NCI-H226 (cell line): Measurements from ENCODE around the gene GIT2.
"Not testable (repeated sequence)": the region's sequence is repeated elsewhere in the genome, so short reads cannot be mapped to it uniquely, and the experiment has no call there.

Experiments used
- DNase-seq: peaks from one replicate; pipeline ENCODE4 v3.0.0-alpha.2; 2015

Gene GIT2

DNA sequence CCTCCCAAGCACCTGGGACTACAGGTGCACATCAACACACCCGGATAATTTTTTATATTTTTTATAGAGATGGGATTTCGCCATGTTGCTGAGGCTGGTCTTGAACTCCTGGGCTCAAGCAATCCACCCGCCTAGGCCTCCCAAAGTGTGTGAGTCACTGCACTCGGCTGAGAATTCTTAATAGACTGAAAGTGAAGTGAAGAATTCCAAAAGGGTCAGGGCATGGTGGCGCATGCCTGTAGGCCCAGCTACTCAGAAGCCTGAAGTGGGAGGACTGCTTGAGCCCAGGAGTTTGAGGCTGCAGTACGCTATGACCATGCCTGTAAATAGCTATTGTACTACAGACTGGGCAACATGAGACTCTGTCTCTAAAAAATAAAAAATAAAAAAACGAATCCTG, 52.4 kb downstream of the GIT2 start:
- DNase-seq: peak; percentile 22

DNA sequence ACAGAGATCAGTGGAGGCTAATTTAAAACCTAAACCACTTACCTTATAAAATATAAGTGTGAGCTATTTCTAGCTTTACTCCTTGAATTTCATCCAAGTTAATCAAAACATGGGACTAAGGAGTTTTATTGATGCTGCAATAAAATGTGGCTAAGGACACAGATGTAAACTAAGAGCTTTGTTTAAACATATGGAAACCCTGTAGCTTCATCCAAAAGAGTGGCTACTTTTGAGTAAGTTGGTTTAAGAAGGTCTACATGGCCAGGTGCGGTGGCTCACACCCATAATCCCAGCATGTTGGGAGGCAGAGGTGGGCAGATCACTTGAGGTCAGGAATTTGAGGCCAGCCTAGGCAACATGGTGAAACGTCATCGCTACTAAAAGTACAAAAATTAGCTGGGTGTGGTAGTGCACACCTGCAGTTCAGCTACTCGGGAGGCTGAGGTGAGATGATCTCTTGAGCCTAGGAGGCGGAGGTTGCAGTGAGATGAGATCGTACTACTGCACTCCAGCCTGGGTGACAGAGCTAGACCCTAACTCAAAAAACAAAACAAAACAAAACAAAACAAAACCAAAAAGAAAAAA, 55.7 kb downstream of the GIT2 start:
- no peak for DNase-seq

DNA sequence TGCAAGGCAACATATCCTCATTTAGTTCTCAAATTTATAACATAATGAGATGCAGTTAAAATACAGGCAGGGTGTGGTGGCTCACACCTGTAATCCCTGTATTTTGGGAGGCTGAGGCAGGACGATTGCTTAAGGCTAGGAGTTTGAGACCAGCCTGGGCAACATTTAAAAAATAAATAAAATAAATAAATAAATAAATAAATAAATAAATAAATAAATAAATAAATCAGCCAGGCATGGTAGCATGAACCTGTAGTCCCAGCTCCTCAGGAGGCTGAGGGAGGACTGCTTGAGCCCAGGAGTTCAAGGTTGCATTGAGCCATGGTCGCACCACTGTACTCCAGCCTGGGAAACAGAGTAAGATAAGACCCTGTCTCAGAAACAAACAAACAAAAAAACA, 56.7 kb downstream of the GIT2 start:
- no peak for DNase-seq

DNA sequence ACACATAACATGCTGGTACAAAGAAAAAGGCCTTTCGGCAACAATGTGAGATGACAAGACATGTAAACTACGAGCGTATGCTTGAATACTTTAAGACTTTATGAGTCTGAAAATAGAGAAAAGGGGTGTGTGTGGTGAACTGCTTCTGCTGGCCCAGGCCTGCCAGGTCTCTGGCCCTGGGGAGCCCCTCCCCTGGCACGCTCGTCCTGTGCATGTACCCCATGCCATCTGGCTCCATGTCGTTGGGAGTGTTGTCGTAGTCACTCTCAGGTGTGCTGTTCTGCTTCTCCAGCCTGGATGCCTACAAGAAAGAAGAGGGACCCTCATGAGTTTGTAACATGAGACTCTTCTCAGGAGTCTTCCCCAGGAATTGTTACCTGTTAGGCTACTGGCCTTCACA, 57.2 kb downstream of the GIT2 start:
- DNase-seq: no peak

DNA sequence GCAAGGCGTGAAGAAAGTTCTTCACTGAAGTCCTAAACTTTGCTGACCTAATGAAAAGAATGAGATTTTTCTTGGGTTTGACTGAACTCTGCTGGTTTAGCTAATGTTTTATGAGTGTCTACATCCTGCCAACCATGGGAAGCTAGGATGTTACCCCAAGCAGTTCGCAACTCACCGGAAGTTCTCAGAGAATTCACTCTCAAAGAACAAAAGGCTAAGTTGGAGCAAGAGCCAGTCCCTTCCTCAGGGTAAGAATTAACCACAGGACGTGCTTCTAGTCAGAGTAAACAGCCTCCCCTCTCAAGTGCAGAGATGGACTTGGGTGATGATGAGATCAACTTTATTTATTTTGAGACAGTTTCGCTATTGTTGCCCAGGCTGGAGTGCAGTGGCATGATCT, 58.8 kb downstream of the GIT2 start:
- no peak for DNase-seq

DNA sequence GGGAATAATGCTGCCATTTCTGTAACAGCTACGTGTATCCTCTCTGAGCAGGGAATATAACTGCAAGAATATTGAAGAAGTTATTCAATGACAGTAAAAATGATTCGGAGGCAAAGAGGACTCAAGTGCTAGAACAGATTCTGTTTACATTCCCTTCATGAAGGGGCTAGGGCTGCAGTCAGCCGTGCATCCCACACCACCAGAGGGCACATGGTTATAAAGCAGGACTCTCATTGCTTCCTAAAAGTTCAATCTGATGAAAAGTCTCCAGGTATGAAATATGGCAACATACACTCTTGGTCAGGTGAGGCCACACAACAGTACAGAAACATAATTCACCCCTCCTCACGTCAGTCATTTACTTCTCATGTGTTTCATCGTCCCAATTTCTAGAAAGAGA, 62.1 kb downstream of the GIT2 start:
- no peak for DNase-seq

DNA sequence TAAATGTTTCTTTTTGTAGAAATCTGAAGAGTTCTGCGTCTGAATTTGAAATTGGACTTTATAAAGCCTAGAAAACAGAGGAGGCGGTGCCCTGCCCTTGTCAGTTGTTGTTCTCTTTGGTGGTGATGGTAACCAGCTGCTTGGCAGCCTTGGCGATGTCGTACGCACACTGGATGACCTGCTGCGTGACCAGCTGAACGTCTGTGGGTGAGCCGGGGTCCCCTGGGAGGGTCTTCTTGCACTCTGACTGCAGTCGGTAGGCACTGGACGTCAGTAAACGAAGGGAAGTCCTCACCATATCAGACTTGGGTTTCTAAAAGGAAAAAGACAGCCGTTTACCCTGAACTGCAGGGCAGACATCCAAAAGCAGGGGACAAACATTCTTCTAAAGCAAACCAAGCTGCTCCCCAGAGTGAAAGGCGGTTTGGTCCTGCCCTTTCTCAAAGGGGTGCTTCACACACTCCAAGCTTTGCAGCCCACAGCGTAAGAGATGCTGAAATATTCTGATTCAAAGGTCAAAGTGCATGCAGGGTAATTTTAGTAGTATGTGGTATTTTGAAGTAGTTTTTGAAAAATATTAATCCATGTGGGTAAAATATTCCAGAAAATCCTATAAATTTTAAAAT, 63.2 kb downstream of the GIT2 start:
- DNase-seq: no peak

DNA sequence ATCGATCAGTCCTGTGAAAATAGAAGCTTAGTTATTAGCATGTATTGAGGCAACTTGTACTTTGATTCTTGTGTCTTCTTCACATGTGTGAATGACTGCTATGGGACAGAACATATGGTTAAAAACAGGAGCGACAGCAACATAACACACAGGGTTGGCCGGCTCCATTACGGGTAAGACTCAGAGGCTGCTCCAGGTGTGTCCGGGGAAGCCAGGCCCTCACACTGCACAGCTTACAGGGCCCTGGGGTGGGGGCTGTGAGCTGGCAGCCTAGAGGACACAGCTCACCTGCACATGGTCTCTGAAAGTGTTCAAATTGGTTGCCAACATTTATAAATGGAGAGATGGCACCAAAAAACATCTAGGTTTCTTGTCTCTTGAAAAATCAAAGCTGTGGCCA, 65.0 kb downstream of the GIT2 start:
- DNase-seq: no peak

DNA sequence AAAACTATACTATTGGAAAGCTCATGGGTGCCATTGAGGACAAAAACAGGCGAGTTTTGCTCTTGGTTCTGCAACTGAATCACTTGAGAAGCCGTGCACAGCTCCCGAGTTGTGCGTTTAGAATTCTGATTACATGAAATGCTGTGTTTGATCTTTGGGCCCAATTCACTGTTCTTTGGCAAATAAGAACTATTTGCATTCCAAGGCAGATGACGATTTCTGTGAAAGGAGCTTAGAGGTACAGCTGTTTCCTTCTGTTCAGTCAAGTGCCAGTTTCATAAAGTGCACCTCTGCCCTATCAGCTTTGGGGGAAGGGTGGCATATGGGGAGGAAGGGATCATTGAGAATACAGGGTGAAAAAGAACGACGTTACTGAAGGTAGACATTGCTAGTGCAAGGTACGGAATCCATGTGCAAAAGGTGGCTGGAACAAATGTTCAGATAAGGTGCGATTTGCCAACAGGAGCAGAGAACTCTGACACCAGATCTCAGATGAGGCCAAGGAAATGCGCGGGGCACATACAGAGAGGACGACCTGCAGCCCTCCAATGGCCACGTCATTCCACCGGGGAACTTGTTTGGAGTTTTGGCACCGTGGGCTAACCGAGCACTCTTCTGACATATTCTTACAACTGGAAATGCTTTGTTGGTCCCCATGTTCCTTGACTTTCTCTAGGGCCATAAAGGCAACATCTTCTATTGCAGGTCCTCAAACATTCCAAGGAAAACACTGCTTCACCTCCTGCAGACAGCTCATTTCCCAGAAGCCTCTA, 66.0 kb downstream of the GIT2 start:
- no peak for DNase-seq

DNA sequence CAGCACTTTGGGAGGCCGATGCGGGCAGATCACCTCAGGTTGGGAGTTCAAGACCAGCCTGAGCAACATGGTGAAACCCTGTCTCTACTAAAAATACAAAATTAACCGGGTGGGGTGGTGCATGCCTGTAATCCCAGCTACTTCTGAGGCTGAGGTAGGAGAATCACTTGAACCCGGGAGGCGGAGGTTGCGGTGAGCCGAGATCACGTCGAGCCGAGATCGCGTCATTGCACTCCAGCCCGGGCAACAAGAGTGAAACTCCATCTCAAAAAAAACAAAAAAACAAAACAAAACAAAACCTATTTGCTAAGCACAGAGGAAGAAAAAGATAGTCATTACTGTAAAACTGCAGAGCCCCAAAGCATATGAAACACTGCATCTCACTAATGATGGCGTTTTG, 66.8 kb downstream of the GIT2 start:
- DNase-seq: not testable (repeated sequence)

DNA sequence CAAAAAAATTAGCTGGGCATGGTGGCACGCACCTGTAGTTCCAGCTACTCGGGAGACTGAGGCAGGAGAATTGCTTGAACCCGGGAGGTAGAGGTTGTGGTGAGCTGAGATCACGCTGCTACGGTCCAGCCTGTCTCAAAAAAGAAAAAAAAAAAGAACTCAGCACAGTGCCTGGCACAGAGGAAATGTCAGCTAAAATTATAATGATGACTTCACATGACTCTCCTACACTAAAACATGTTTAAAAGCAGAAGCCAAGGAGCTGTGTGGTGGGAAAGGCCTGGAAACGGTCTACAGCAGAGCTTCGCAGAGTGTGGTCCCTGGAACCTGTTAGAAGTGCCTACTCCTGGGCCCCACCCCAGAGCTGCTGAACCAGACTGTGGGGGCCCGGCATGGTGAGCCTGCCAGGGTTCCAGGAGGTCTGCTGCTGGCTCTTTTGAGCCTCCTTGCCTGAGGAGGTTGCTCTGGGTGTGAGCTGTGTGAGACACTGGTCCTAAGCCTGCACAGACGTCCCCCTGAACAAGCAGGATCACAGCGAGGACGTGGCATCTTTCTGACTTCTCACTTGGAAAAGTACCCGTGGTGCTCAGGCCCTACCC, 68.0 kb downstream of the GIT2 start:
- DNase-seq: no peak

DNA sequence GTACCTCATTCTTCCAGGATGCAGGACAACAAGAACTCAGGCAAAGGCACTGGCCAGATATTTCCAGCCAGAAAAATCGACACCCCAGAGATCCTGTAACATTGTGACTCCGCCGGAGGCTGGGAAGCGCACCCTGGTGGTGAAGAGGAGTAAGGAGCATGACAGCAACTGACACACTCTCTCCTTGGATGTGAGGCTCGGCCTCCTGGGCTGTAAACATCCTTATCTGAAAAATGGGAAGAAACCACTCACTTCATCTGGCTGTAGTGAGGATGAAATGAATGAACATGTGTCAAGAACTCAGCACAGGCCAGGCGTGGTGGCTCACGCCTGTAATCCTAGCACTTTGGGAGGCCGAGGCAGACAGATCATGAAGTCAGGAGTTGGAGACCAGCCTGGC, 68.5 kb downstream of the GIT2 start:
- DNase-seq: no peak

DNA sequence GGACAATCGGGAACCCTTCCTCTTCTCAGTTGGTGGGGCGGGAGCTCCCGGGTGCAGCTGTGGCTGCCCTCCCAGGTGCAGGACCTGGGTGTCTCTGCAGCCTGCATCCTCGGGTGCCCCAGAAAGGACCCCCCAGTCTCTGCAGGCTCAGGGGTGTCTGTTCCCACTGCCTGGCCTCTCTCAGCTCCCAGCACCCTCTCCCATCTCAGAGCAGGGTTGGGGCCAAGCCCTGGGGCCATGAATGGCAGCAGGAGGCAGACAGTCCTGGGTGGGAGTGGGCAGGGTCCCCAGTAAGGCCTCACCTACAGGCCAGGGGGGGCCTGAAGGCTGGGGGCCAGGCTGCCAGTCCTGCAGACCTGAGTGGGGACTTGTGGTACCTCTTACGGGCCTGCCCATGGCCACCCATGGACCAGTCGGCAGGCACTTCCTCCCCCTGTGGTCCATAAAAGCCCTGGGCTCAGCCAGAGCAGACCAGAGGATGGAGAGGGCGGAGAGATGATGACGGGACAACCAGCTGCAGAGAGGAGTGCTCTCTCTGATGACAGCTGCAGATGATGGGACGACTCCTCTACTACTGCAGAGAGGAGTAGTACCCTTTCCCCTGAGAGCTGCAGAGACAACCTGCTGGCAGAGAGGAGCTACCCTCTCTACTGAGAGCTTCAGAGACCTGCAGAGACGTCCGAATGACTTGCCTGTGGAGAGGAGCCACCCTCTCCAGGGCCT, 69.5 kb downstream of the GIT2 start:
- no peak for DNase-seq

DNA sequence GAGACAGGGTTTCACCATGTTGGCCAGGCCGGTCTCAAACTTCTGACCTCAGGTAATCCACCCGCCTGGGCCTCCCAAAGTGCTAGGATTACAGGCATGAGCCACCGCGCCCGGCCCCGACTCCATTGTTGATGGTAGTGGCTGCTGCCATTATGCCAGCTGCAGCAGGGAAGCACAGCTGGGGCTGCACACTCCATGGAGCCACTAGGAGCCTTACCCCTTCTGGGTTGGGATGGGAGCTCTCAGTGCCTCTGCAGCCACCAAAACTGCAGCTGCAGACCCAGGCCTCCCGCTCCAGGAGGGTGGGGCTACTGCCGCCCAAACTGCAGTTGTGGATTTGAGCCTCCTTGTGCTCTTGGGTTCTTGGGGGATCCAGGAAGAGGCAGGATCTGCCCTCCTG, 70.2 kb downstream of the GIT2 start:
- DNase-seq: no peak

DNA sequence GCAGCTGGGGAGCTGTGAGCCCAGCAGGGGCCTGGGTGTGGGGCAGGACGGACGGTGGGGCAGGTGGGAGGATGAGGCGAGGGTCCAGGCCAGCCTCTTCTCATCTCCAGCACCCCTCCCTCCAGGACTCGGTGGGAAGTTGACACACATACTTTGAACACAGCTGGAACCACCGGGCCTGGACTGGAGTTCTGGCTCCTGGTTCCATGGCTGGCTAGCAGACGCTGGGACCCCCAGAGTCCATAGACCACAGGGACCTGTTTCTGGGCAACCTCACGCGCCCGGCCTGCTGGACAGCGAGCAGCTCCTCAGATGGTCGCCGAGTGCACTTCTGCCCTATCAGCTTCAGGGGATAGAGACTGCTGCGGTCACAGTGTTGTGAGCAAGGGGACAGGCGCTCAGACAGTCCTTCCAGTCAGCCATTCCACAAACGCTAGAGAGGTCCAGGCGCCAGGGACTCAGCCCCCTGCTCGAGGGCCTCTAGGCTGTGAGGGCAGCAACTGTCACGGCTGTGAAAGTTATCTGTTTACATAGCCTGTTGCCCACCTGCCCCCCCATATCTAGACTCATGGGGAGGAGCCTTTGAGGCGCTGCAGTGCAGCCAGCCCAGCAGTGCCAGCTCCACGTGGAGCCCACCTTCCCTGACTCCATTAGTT, 70.9 kb downstream of the GIT2 start:
- DNase-seq: no peak

DNA sequence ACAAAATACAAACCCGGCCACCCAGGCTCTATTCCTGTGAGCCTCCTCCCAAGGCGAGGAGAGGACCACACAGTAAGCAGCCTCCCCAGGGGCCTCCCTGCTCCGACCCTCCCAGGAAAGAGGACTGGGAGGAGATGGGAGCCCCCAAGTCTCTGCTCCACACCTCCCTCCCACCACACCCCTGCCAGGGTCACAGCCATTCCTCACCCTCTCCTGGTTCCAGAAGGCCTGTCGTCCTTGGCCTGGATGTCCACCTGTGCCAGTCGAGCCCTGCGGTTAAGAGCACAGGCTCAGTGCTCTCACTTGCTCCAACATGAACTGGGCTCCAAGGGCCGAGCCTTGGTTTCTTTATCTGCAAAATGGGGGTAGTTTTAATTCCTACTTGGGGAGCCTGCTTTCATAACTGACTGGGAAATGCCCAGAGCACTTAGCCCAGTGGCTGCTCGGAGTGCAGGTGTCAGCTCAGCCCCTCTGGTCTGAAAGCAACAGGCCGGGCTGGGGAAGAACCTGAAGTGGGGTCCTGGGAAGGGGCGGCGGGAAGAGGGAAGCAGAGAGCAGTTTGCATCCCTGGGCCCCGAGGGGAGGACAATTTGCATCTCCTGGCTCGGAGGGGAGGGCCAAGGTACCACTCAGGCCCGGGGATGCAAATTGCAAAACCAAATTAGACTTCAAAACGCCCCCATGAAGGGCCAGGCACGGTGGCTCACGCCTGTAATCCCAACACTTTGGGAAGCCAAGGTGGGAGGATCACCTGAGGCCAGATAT, 72.5 kb downstream of the GIT2 start:
- no peak for DNase-seq

DNA sequence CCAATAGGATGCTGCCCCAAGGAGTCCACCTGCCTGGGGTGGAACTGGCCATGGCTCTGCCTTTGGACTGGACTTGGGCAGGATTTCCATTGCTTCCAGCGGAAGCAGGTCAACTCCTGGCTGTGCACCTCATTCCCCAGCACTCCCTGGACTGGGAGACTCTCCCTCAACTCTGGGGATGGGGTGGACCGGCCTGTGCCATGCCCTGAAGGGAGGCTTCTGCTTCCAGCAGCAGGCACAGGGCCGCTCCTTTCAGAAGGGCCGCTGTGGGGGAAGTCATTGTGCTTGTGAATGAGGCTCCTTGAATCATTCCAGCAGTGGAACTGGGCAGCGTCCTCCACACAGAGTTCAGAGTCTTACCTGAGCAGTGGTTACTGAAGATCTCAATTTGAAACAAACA, 73.1 kb downstream of the GIT2 start:
- DNase-seq: no peak

DNA sequence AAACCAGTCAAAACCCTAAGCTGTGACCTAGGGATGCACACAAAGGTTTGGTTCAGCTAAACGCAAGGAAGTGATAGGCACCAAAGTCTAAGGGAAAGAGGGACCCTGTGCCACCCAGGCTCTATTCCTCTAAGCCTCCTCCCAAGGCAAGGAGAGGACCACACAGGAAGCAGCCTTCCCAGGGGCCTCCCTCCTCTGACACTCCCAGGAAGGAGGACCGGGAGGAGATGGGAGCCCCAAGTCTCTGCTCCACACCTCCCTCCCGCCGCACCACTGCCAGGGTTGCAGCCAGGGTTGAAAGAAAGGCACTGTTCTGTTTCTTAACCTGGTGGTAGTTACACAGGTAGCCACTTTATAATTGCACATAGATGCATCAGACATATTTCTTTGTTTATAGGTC, 74.2 kb downstream of the GIT2 start:
- no peak for DNase-seq

DNA sequence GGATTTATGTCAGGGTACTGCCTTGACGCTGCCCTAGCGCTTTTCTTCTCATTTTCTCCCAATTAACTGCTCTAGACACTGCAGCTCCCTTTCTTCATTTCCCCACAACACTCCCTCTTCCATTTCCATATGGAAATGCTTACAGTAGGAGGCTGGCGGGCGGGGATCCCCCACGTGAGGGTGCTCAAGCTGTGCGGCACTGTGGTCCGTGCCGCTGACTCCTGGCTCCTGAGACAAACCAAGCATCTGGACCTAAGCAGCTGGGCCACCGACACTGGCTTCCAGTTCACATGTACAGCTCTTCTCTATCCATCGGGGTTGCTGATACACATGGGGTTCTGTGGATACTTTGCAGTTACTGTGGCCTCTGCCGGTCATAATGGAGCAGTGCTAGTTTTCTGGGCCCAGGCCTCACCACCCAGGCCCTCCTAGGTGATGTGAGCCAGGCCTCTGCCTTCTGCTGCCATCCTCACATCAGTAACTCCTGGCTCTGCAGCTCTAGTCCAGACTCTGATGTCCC, 75.8 kb downstream of the GIT2 start:
- no peak for DNase-seq

DNA sequence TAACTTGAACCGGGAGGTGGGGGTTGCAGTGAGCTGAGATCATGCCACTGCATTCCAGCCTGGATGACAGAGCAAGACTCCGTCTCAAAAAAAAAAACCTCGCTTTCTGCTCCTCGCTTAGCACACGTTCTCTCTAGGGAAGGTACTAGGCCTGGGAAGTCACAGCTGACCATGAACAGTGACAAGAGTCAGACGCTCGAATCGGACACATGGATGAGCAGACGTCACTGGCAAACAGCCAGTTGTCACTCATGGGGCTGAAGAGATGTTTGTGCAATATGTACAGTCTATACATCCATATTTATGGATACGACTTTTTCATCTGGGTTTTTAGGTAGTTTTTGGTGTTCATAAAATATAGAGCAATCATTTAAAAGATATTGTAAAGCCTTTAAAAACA, 76.7 kb downstream of the GIT2 start:
- DNase-seq: no peak

DNA sequence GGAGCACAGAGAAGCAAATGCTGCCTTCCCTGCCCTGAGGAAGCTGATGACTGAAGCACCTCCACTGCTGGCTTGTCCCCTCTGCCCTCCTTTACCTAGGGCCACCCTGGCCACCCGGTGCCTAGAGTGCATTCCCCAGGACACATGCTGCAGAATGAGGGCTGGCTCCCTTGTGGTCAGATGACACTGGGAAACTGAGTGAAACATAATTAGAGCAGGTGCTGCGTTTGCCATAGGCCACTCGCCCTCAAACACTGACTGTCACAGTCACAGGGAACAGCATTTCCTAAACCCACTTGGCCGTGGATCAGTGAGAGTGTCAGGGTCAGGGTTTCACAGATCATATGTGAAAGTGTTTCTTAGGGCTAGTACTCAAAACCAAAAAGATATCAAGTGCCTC, 80.1 kb downstream of the GIT2 start:
- no peak for DNase-seq
